Naive thymus-derived CD8-positive, alpha-beta T cell (primary cell): Measurements from ENCODE around the gene LNPEP. TPM values are rescaled to one million over a fixed set of nuclear protein-coding genes. Genes with fewer than 3 reads are reported as not detected.
A peak's percentile ranks its signal among the peaks of the same experiment; 100 is the strongest.

Experiments
- ATAC-seq, 2 donors: fragments of 150-1000 bp; cut with Tn5 transposase in 1 of 2; sonication (Bioruptor Pico), chemical (Tn5 transposase) in 1 of 2; 1 replicate in 1 of 2; 2 replicates in 1 of 2; pipeline ENCODE4 v1.10.0; 2021; ENCODE audit warnings: mild to moderate bottlenecking in 2 of 2, moderate library complexity in 2 of 2
- POLR2A ChIA-PET: fragments of 350-600 bp; sonication (Branson Sonifier 250); formaldehyde crosslinking; loops from one replicate; lab custom pipeline; 2021; ENCODE audit warnings: antibody characterized with exemption; lab: Charles Lee
- DNase-seq, 10 donors: peaks; one replicate each; pipeline versions ENCODE4 v3.0.0 to v3.0.0-alpha.2; 2020 to 2022
- H3K27ac Mint-ChIP-seq, 10 donors: one replicate each; pipeline ENCODE4 v1.8.0; 2020 to 2022; ENCODE audit warnings: mild to moderate bottlenecking in 10 of 10, mixed read lengths in 10 of 10, moderate library complexity in 4 of 10, inconsistent platforms in 1 of 10
- H3K27me3 Mint-ChIP-seq, 5 donors: one replicate each; pipeline ENCODE4 v1.8.0; 2021 to 2022; ENCODE audit warnings: mixed read lengths in 5 of 5
- H3K36me3 Mint-ChIP-seq, 3 donors: one replicate each; pipeline ENCODE4 v1.8.0; 2020 to 2022; ENCODE audit warnings: mixed read lengths in 3 of 3, mild to moderate bottlenecking in 2 of 3, inconsistent platforms in 1 of 3
- H3K4me1 Mint-ChIP-seq, 4 donors: one replicate each; pipeline ENCODE4 v1.8.0; 2021 to 2022; ENCODE audit warnings: mixed read lengths in 4 of 4
- H3K4me3 Mint-ChIP-seq, 10 donors: one replicate each; pipeline ENCODE4 v1.8.0; 2020 to 2022; ENCODE audit warnings: mild to moderate bottlenecking in 10 of 10, mixed read lengths in 10 of 10, moderate library complexity in 6 of 10, inconsistent platforms in 1 of 10
- H3K9me3 Mint-ChIP-seq, 9 donors: one replicate each; pipeline ENCODE4 v1.8.0; 2020 to 2022; ENCODE audit warnings: mixed read lengths in 9 of 9, mild to moderate bottlenecking in 3 of 9, inconsistent platforms in 1 of 9, moderate library complexity in 1 of 9
- polyA plus RNA-seq, 3 donors: library from polyadenylated mRNA; unstranded; fragments of 300-500 nt; fragmentation: Illumina TruSeq; gene quantifications; one replicate each; pipeline ENCODE4 v1.2.3, GENCODE V29; 2021
- total RNA-seq, 8 experiments: library from RNA in 2 of 8; stranded (reverse) in 2 of 8; gene quantifications; one replicate each; pipeline ENCODE4 v1.2.3 and lab custom pipeline; 2021 to 2026

The LNPEP gene
- total RNA-seq = 100 to 1,000 TPM; 105 to 107 TPM
- polyA plus RNA-seq = 10 to 100 TPM; 50.9 to 61.7 (median 52.4) TPM
- 127 to 680 (median 324) reads per million in 6 experiments for total RNA-seq (lab: John Stamatoyannopoulos, UW)

GRCh38 chr5:96935559-96936430 is at the start of gene LNPEP:
LNPEP (plus strand) TSS chr5:96936080; CDS start chr5:96936156, 76 bp downstream.
- Mint-ChIP-seq H3K36me3 (peaks cover 0 to 14% (median 0%) of the 10 kb centered on the region in 3 donors), H3K4me1 (peaks cover 39 to 71% (median 61%) of the 10 kb centered on the region in 4 donors), H3K4me3 (peak within 1 kb of the TSS; percentile 89 to 98 (median 94)), H3K27me3 (no peaks in the 10 kb centered on the region), H3K27ac (peak within 1 kb of the TSS; percentile 95 to 99 (median 96)), H3K9me3 (no peaks in the 10 kb centered on the region)
- DNase-seq (peak; percentile 86 to 97 (median 93)), ATAC-seq (peak; percentile 45 to 49)
- POLR2A ChIA-PET = interaction anchor here (0.5 to 4.1 kb wide), 47 partner anchors 9 to 1994 kb away, joined by 3 to 50 read pairs (median 4); partner anchors contain the start of genes CAST, ERAP1, ERAP2 and RIOK2

DNA sequence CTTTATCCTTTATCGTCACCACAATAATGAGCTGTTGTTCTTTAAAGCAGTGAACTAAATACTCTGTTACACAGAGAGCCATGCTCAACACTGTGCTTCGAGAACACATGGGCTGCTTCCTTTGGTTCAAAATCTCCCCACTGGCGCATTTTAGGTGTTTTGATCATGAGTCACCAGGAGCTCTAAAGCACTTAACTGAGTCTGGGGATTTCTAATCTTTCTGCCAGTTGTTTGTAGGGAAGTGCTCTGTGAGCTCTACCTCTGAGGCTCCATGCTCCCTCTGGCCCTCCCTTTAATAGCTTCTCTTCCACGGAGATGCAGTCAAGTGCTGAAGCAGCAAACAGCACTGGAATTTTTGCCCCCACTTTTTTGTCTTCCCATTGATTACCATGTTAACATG is 42.5 kb upstream of the LNPEP start:
- H3K4me1 Mint-ChIP-seq = peaks cover 23 to 63% (median 45%) of the 10 kb centered on the region in 4 donors
- peaks cover 14 to 90% (median 37%) of the 10 kb centered on the region in 3 donors for H3K36me3 Mint-ChIP-seq
- POLR2A ChIA-PET = interaction anchor here (0.9 to 1.4 kb wide), 4 partner anchors 16 to 43 kb away, joined by 3 to 9 read pairs (median 3); partner anchors contain the start of gene LNPEP
- ATAC-seq (peak in 1 of 2 donors; percentile 37), DNase-seq (no peak)
- H3K27me3 Mint-ChIP-seq = no peaks in the 10 kb centered on the region
- H3K4me3 Mint-ChIP-seq = peak overlapping the region in 1 of 10 donors; percentile 23
- no peaks in the 10 kb centered on the region for H3K9me3 Mint-ChIP-seq
- H3K27ac Mint-ChIP-seq = peak overlapping the region; percentile 9 to 95 (median 74)

GRCh38 chr5:96896276-96896675 is 39.6 kb upstream of the LNPEP start:
- peaks cover 28 to 71% (median 46%) of the 10 kb centered on the region in 4 donors for H3K4me1 Mint-ChIP-seq
- POLR2A ChIA-PET = interaction anchor here (0.8 to 2.1 kb wide), 12 partner anchors 11 to 234 kb away, joined by 3 to 10 read pairs (median 5); partner anchors contain the start of genes CAST, ERAP1, ERAP2 and LNPEP
- H3K27ac Mint-ChIP-seq = peak overlapping the region; percentile 72 to 95 (median 88)
- H3K4me3 Mint-ChIP-seq = peak overlapping the region; percentile 48 to 86 (median 78)
- DNase-seq = peak in 3 of 10 donors; percentile 34 to 66 (median 64)
- H3K9me3 Mint-ChIP-seq = no peaks in the 10 kb centered on the region
- H3K27me3 Mint-ChIP-seq = no peaks in the 10 kb centered on the region
- peak; percentile 80 to 81 for ATAC-seq
- H3K36me3 Mint-ChIP-seq = peaks cover 6 to 91% (median 34%) of the 10 kb centered on the region in 3 donors

DNA sequence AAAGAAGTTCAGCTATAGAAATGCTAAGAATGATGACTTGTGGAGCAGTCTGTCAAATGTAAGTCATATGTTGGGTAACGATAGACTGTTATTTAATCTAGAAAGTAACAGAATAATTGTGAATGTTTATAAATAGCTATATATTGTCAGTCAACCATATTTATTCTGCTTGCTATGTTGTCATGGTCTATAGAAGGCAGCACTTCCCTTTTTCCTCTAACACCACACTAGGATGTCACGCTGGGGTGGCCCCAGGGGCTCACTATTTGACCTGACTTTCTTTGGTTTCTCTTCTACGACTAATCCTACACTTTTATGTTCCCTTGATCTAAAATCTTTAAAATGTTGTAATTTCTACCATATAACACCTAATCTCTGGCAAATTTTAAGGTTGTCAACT is 39.1 kb upstream of the LNPEP start:
- peaks cover 29 to 76% (median 47%) of the 10 kb centered on the region in 4 donors for H3K4me1 Mint-ChIP-seq

GRCh38 chr5:96901384-96901783 is 34.5 kb upstream of the LNPEP start:
- H3K9me3 Mint-ChIP-seq = no peaks in the 10 kb centered on the region
- H3K27ac Mint-ChIP-seq = peak overlapping the region in 8 of 10 donors; percentile 41 to 86 (median 70)
- no peaks in the 10 kb centered on the region for H3K27me3 Mint-ChIP-seq
- no peak overlapping the region for H3K4me3 Mint-ChIP-seq
- peaks cover 0 to 95% (median 33%) of the 10 kb centered on the region in 3 donors for H3K36me3 Mint-ChIP-seq
- DNase-seq (no peak), ATAC-seq (no peak)
- POLR2A ChIA-PET = interaction anchor here (1.6 kb wide), 1 partner anchor 10 kb away, joined by 4 read pairs; no protein-coding TSS in a partner anchor
- H3K4me1 Mint-ChIP-seq = peaks cover 13 to 51% (median 28%) of the 10 kb centered on the region in 4 donors

More for the DNA sequence above, 39.1 kb upstream of the LNPEP start:
- Mint-ChIP-seq H3K9me3 (no peaks in the 10 kb centered on the region), H3K27me3 (no peaks in the 10 kb centered on the region), H3K4me3 (peak overlapping the region; percentile 48 to 86 (median 78)), H3K27ac (peak overlapping the region; percentile 72 to 95 (median 88)), H3K36me3 (peaks cover 6 to 91% (median 38%) of the 10 kb centered on the region in 3 donors)
- ATAC-seq = peak; percentile 52 to 60
- POLR2A ChIA-PET = interaction anchor here (0.8 to 2.1 kb wide), 12 partner anchors 11 to 235 kb away, joined by 3 to 10 read pairs (median 5); partner anchors contain the start of genes CAST, ERAP1, ERAP2 and LNPEP
- no peak for DNase-seq

DNA sequence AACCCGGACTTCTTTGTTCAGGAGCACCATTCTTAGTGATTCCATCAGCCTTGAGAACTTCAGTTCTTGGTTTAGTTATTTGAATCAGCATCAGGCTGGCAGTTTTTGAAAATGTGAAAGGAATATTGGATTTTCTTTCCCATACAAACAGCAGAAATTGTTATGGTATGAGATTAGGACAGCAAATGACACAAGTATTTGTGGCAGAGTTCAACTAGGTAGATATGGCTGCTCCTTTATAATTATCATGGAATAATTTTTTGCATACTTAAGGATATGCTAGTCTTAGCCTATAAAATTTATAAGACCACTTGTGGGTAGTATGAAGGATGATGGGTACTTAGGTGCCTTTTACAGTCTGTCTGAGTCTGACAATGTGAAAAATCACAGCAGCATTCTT is 34.0 kb upstream of the LNPEP start:
- H3K36me3 Mint-ChIP-seq = peaks cover 0 to 95% (median 31%) of the 10 kb centered on the region in 3 donors
- H3K9me3 Mint-ChIP-seq = no peaks in the 10 kb centered on the region
- no peaks in the 10 kb centered on the region for H3K27me3 Mint-ChIP-seq
- H3K4me3 Mint-ChIP-seq = no peak overlapping the region
- DNase-seq = no peak
- peak overlapping the region in 5 of 10 donors; percentile 51 to 86 (median 73) for H3K27ac Mint-ChIP-seq
- peaks cover 13 to 47% (median 25%) of the 10 kb centered on the region in 4 donors for H3K4me1 Mint-ChIP-seq
- ATAC-seq = no peak
- POLR2A ChIA-PET = no interaction called here

GRCh38 chr5:96902876-96903275 is 33.0 kb upstream of the LNPEP start:
- no peak overlapping the region for H3K4me3 Mint-ChIP-seq
- H3K36me3 Mint-ChIP-seq = peaks cover 0 to 89% (median 32%) of the 10 kb centered on the region in 3 donors
- POLR2A ChIA-PET = interaction anchor here (0.7 to 1.0 kb wide), 2 partner anchors 27 to 113 kb away, joined by 3 read pairs; partner anchors contain the start of gene ERAP2
- no peaks in the 10 kb centered on the region for H3K9me3 Mint-ChIP-seq
- H3K27ac Mint-ChIP-seq = no peak overlapping the region
- H3K4me1 Mint-ChIP-seq = peaks cover 8 to 40% (median 19%) of the 10 kb centered on the region in 4 donors
- H3K27me3 Mint-ChIP-seq = no peaks in the 10 kb centered on the region
- ATAC-seq (no peak), DNase-seq (no peak)

GRCh38 chr5:96903300-96903699 is 32.6 kb upstream of the LNPEP start:
- peak overlapping the region in 1 of 10 donors; percentile 25 for H3K27ac Mint-ChIP-seq
- H3K27me3 Mint-ChIP-seq = no peaks in the 10 kb centered on the region
- peaks cover 8 to 40% (median 19%) of the 10 kb centered on the region in 4 donors for H3K4me1 Mint-ChIP-seq
- H3K9me3 Mint-ChIP-seq = no peaks in the 10 kb centered on the region
- no peak for DNase-seq
- POLR2A ChIA-PET = interaction anchor here (0.7 to 1.1 kb wide), 2 partner anchors 33 to 113 kb away, joined by 3 read pairs; partner anchors contain the start of gene LNPEP
- H3K4me3 Mint-ChIP-seq = no peak overlapping the region
- no peak for ATAC-seq
- H3K36me3 Mint-ChIP-seq = peaks cover 0 to 91% (median 33%) of the 10 kb centered on the region in 3 donors

DNA sequence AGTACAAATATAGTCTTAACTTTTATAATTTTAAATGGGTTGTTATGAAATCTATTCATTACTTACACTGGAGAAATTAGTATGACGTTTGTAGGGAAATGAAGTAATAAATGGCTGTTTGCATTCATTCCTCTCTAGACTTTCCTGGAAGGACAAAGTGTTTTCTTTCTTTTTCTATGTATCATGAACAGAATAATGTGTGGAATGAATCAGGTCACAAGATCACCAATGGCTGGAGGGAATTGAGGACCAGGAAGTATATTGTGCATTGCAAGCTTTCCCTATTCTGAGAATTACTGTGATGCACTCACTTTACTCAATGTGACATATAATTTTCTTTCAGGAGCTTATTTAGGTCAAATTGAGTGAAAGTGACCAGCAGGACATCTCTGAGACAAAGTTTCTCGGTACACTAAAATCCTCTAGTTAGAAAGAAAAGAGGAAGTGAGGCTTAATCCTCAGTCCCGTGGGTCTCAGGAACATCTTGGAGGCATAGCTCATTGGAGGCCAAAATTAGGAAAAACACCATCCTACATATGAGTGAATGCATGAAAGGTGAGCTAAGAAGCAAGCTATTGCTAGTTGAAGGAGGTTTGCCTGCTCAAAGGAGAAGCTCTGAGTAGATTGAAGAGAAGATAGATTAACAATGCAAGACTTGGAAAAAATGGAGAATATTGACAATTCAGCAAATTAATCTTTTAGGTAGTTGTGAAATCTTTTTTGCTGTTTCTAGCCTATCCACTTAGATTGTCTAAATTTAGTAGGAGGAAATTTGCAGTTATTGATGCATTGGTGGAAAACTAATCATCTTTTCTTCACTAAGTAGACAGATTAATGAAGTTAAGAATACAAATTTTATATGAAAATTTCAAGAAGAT is 31.6 kb upstream of the LNPEP start:
- DNase-seq (no peak), ATAC-seq (no peak)
- H3K36me3 Mint-ChIP-seq = peaks cover 0 to 87% (median 33%) of the 10 kb centered on the region in 3 donors
- no peak overlapping the region for H3K4me3 Mint-ChIP-seq
- POLR2A ChIA-PET = interaction anchor here (0.7 to 1.9 kb wide), 3 partner anchors 13 to 32 kb away, joined by 3 to 6 read pairs (median 3); partner anchors contain the start of gene LNPEP
- no peaks in the 10 kb centered on the region for H3K27me3 Mint-ChIP-seq
- peaks cover 8 to 33% (median 16%) of the 10 kb centered on the region in 4 donors for H3K4me1 Mint-ChIP-seq
- peak overlapping the region in 8 of 10 donors; percentile 22 to 68 (median 56) for H3K27ac Mint-ChIP-seq
- no peaks in the 10 kb centered on the region for H3K9me3 Mint-ChIP-seq

DNA sequence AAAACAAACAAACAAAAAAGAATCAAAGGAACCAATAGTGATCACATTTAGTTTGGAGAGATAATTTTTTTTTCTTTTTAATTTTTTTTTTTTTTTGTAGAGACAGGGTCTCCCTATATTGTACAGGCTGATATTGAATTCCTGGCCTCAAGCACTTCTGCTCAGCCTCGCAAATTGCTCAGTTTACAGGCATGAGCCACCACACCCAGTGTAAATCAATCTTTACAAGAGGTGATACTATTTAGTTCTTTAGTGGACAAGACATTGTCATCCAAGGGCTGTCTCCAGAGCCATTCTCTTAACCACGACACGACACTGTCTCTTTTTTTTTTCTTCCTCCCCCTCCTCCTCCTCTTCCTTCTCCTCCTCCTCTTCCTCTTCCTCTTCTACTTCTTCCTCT is 30.0 kb upstream of the LNPEP start:
- H3K27me3 Mint-ChIP-seq = no peaks in the 10 kb centered on the region

GRCh38 chr5:96909003-96909402 is 26.9 kb upstream of the LNPEP start:
- H3K9me3 Mint-ChIP-seq = no peaks in the 10 kb centered on the region
- peaks cover 7 to 24% (median 13%) of the 10 kb centered on the region in 4 donors for H3K4me1 Mint-ChIP-seq
- no peak for ATAC-seq
- H3K27me3 Mint-ChIP-seq = no peaks in the 10 kb centered on the region
- POLR2A ChIA-PET = interaction anchor here (1.4 kb wide), 1 partner anchor 27 kb away, joined by 6 read pairs; the partner anchor contains the start of gene LNPEP
- no peak overlapping the region for H3K4me3 Mint-ChIP-seq
- DNase-seq = no peak
- peaks cover 3 to 73% (median 34%) of the 10 kb centered on the region in 3 donors for H3K36me3 Mint-ChIP-seq
- peak overlapping the region in 3 of 10 donors; percentile 11 to 70 (median 25) for H3K27ac Mint-ChIP-seq

More for the DNA sequence above, 30.0 kb upstream of the LNPEP start:
- POLR2A ChIA-PET = interaction anchor here (1.9 kb wide), 1 partner anchor 11 kb away, joined by 6 read pairs; no protein-coding TSS in a partner anchor
- ATAC-seq (no peak), DNase-seq (no peak)
- H3K27ac Mint-ChIP-seq = peak overlapping the region in 8 of 10 donors; percentile 43 to 80 (median 70)
- H3K36me3 Mint-ChIP-seq = peaks cover 0 to 87% (median 33%) of the 10 kb centered on the region in 3 donors
- peak overlapping the region in 1 of 10 donors; percentile 57 for H3K4me3 Mint-ChIP-seq
- H3K4me1 Mint-ChIP-seq = peaks cover 8 to 25% (median 18%) of the 10 kb centered on the region in 4 donors
- no peaks in the 10 kb centered on the region for H3K9me3 Mint-ChIP-seq
